ENCODE results near the gene TCF12. TPM values are rescaled to one million over a fixed set of nuclear protein-coding genes. Genes with fewer than 3 reads are reported as not detected.

Gene TCF12
- polyA plus RNA-seq, 3 donors = 15.8 to 52.5 (median 27.6) TPM

DNA sequence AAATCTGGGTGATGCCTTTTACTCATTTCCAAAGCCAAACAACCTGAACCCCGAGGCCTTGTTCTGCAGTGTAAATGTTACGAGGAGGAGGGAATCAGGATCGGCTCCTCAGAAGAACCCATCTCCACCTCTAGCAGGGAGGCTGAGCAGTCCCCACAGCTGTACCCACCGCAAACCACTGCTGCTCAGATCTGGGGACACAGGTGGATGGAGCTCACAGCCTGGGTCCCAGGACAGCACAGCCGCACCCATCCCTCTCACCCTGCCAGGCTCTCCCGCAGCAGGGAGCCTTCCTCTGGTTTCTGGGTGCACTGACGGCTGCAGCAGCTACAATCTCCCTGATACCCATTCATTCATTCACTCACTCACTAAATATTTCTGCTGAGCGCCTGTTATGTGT is 413.9 kb downstream of the TCF12 start:
- H3K79me2 ChIP-seq (ENCODE audit: insufficient read depth, low read length) = no peaks in the 10 kb centered on the region
- Mint-ChIP-seq H3K4me1 (peaks cover 7% of the 10 kb centered on the region), H3K4me3 (no peak overlapping the region), H3K9me3 (peaks cover 0 to 1% (median 0%) of the 10 kb centered on the region in 7 donors), H3K27ac (no peak overlapping the region), H3K27me3 (ENCODE audit: low read depth in 3 of 3) (peaks cover 3 to 8% (median 7%) of the 10 kb centered on the region in 3 donors), H3K36me3 (no peaks in the 10 kb centered on the region)
- no peak overlapping the region for H3K27ac ChIP-seq (ENCODE audit: low read depth in 1 of 2, low read length in 2 of 2)
- no peaks in the 10 kb centered on the region for H3K9me3 ChIP-seq (replicated peaks in 1 of 2; ENCODE audit: control insufficient read depth in 1 of 2, insufficient read depth in 1 of 2, low read length in 2 of 2)
- no peak overlapping the region for H3K4me2 ChIP-seq (replicated peaks; ENCODE audit: extremely low read depth, low read length, poor library complexity, severe bottlenecking)
- no peak overlapping the region for H2AFZ ChIP-seq (ENCODE audit: insufficient read depth, low read depth, low read length, poor library complexity, severe bottlenecking)
- no peaks in the 10 kb centered on the region for H4K20me1 ChIP-seq (ENCODE audit: insufficient read depth, low read length)
- H3K4me3 ChIP-seq (replicated peaks in 1 of 3; ENCODE audit: low read depth in 2 of 3, low read length in 3 of 3) = no peak overlapping the region
- WGBS (ENCODE audit: insufficient coverage) = 98% methylated on average over 5 of the region's 8 CpGs
- intact Hi-C loops (cut with micrococcal nuclease) = no loop called here
- TF ChIP-seq, protein P1, sequence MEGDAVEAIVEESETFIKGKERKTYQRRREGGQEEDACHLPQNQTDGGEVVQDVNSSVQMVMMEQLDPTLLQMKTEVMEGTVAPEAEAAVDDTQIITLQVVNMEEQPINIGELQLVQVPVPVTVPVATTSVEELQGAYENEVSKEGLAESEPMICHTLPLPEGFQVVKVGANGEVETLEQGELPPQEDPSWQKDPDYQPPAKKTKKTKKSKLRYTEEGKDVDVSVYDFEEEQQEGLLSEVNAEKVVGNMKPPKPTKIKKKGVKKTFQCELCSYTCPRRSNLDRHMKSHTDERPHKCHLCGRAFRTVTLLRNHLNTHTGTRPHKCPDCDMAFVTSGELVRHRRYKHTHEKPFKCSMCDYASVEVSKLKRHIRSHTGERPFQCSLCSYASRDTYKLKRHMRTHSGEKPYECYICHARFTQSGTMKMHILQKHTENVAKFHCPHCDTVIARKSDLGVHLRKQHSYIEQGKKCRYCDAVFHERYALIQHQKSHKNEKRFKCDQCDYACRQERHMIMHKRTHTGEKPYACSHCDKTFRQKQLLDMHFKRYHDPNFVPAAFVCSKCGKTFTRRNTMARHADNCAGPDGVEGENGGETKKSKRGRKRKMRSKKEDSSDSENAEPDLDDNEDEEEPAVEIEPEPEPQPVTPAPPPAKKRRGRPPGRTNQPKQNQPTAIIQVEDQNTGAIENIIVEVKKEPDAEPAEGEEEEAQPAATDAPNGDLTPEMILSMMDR (IDR thresholded peaks at IDR 0.05) = no peak
- no peak overlapping the region for H3K9ac ChIP-seq (ENCODE audit: insufficient read depth, low read length, poor library complexity, severe bottlenecking)
- no peak for DNase-seq
- H3K4me1 ChIP-seq (ENCODE audit: control insufficient read depth in 1 of 2, insufficient read depth in 2 of 2, low read length in 2 of 2) = no peaks in the 10 kb centered on the region
- H3K36me3 ChIP-seq (replicated peaks in 1 of 2; ENCODE audit: control insufficient read depth in 1 of 2, insufficient read depth in 2 of 2, low read length in 2 of 2) = no peaks in the 10 kb centered on the region
- no peaks in the 10 kb centered on the region for H3K27me3 ChIP-seq (ENCODE audit: control insufficient read depth in 2 of 2, insufficient read depth in 2 of 2, low read length in 2 of 2)

DNA sequence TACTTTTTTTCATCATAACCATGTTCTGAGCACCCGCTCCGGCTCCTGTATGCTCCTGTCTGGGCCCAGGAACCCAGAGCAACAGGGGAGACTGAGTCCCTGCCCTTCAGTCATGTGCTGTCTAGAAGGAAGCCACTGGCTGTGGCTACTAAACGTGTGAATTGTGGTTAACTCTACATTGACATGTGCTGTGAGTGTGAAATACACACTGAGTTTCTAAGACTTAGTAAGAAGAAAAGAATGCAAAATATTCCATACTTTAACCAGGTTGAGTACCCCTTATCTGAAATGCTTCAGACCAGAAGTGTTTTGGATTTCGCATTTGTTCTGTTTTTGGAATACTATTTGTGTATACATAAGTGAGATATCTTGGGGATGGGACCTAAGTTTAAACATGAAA is 415.0 kb downstream of the TCF12 start:
- Mint-ChIP-seq H3K36me3 (no peaks in the 10 kb centered on the region), H3K9me3 (peaks cover 0 to 1% (median 0%) of the 10 kb centered on the region in 7 donors), H3K27ac (no peak overlapping the region), H3K27me3 (ENCODE audit: low read depth in 3 of 3) (peaks cover 5 to 7% (median 7%) of the 10 kb centered on the region in 3 donors), H3K4me1 (peaks cover 15% of the 10 kb centered on the region), H3K4me3 (no peak overlapping the region)
- Histone ChIP-seq H3K4me1 (ENCODE audit: control insufficient read depth in 1 of 2, insufficient read depth in 2 of 2, low read length in 2 of 2) (no peaks in the 10 kb centered on the region), H3K9ac (ENCODE audit: insufficient read depth, low read length, poor library complexity, severe bottlenecking) (no peak overlapping the region), H4K20me1 (ENCODE audit: insufficient read depth, low read length) (no peaks in the 10 kb centered on the region), H2AFZ (ENCODE audit: insufficient read depth, low read depth, low read length, poor library complexity, severe bottlenecking) (no peak overlapping the region), H3K27ac (ENCODE audit: low read depth in 1 of 2, low read length in 2 of 2) (no peak overlapping the region), H3K27me3 (ENCODE audit: control insufficient read depth in 2 of 2, insufficient read depth in 2 of 2, low read length in 2 of 2) (no peaks in the 10 kb centered on the region), H3K9me3 (replicated peaks in 1 of 2; ENCODE audit: control insufficient read depth in 1 of 2, insufficient read depth in 1 of 2, low read length in 2 of 2) (no peaks in the 10 kb centered on the region), H3K79me2 (ENCODE audit: insufficient read depth, low read length) (no peaks in the 10 kb centered on the region), H3K4me2 (replicated peaks; ENCODE audit: extremely low read depth, low read length, poor library complexity, severe bottlenecking) (no peak overlapping the region), H3K4me3 (replicated peaks in 1 of 3; ENCODE audit: low read depth in 2 of 3, low read length in 3 of 3) (no peak overlapping the region), H3K36me3 (replicated peaks in 1 of 2; ENCODE audit: control insufficient read depth in 1 of 2, insufficient read depth in 2 of 2, low read length in 2 of 2) (no peaks in the 10 kb centered on the region)
- WGBS (ENCODE audit: insufficient coverage) = 94% methylated on average over 2 of the region's 4 CpGs
- intact Hi-C loops (cut with micrococcal nuclease) = no loop called here
- TF ChIP-seq, protein P1 (IDR thresholded peaks at IDR 0.05) = no peak
- no peak for DNase-seq

Measured in CD14-positive monocyte (primary cell).